ENCODE data around the gene SBSN. TPM values are rescaled to one million over a fixed set of nuclear protein-coding genes. Genes with fewer than 3 reads are reported as not detected.

Gene SBSN
- total RNA-seq, 2 experiments from 2014 or later: not detected

GRCh38 chr19:35518313-35518712 is 9.8 kb downstream of the SBSN start:
- intact Hi-C loops (cut with micrococcal nuclease): no loop called here
- Mint-ChIP-seq H3K36me3 (ENCODE audit: low read depth) (no peaks in the 10 kb centered on the region), H3K4me1 (ENCODE audit: low read depth) (no peaks in the 10 kb centered on the region), H3K27ac (no peak overlapping the region), H3K9me3 (no peaks in the 10 kb centered on the region), H3K4me3 (no peak overlapping the region), H3K27me3 (peaks cover 5% of the 10 kb centered on the region)
- ChIA-PET CTCF (interaction anchor here (2.3 kb wide), 1 partner anchor 8 kb away, joined by 10 read pairs; no protein-coding TSS in a partner anchor), POLR2A (no interaction called here)
- DNase-seq (no peak), ATAC-seq (no peak)
- no peak for TF ChIP-seq CTCF (IDR thresholded peaks at IDR 0.05)

- Mint-ChIP-seq H3K27me3 (peaks cover 9% of the 10 kb centered on the region), H3K4me3 (no peak overlapping the region), H3K36me3 (ENCODE audit: low read depth) (no peaks in the 10 kb centered on the region), H3K4me1 (ENCODE audit: low read depth) (no peaks in the 10 kb centered on the region), H3K27ac (no peak overlapping the region), H3K9me3 (no peaks in the 10 kb centered on the region)
- TF ChIP-seq CTCF (IDR thresholded peaks at IDR 0.05): no peak
- ChIA-PET CTCF (no interaction called here), POLR2A (no interaction called here)
- intact Hi-C loops (cut with micrococcal nuclease): no loop called here
- ATAC-seq: no peak
- no peak for DNase-seq
Observed at GRCh38 chr19:35517342-35517741, 10.8 kb downstream of the SBSN start.

- CTCF ChIA-PET: interaction anchor here (0.7 to 1.4 kb wide), 2 partner anchors 10 to 67 kb away, joined by 3 read pairs; no protein-coding TSS in a partner anchor
- Mint-ChIP-seq H3K27ac (no peak overlapping the region), H3K27me3 (peaks cover 13% of the 10 kb centered on the region), H3K4me1 (ENCODE audit: low read depth) (no peaks in the 10 kb centered on the region), H3K4me3 (no peak overlapping the region), H3K9me3 (no peaks in the 10 kb centered on the region), H3K36me3 (ENCODE audit: low read depth) (no peaks in the 10 kb centered on the region)
- intact Hi-C loops (cut with micrococcal nuclease): no loop called here
- TF ChIP-seq CTCF (IDR thresholded peaks at IDR 0.05): no peak
- POLR2A ChIA-PET: no interaction called here
- no peak for DNase-seq
- ATAC-seq: no peak
Observed at GRCh38 chr19:35516310-35516709, 11.8 kb downstream of the SBSN start.

GRCh38 chr19:35514282-35514809 is 13.8 kb downstream of the SBSN start:
- H3K9me3 Mint-ChIP-seq: no peaks in the 10 kb centered on the region
- H3K27ac Mint-ChIP-seq: no peak overlapping the region
- no peaks in the 10 kb centered on the region for H3K36me3 Mint-ChIP-seq (ENCODE audit: low read depth)
- no peak overlapping the region for H3K4me3 Mint-ChIP-seq
- H3K4me1 Mint-ChIP-seq (ENCODE audit: low read depth): peaks cover 12% of the 10 kb centered on the region
- peaks cover 25% of the 10 kb centered on the region for H3K27me3 Mint-ChIP-seq
- ATAC-seq (no peak), DNase-seq (no peak)
- intact Hi-C loops (cut with micrococcal nuclease): no loop called here
- TF ChIP-seq CTCF (IDR thresholded peaks at IDR 0.05): no peak
- ChIA-PET POLR2A (no interaction called here), CTCF (interaction anchor here (0.7 to 2.4 kb wide), 5 partner anchors 19 to 78 kb away, joined by 3 to 7 read pairs (median 3); no protein-coding TSS in a partner anchor)

GRCh38 chr19:35513628-35514281 is 14.4 kb downstream of the SBSN start, which contains the start of gene DMKN:
Gene DMKN (minus strand): TSS chr19:35513649. CDS start chr19:35513475, 174 bp downstream.
- ChIA-PET CTCF (interaction anchor here (0.7 to 2.4 kb wide), 5 partner anchors 19 to 79 kb away, joined by 3 to 7 read pairs (median 3); no protein-coding TSS in a partner anchor), POLR2A (no interaction called here)
- no peaks in the 10 kb centered on the region for H3K36me3 Mint-ChIP-seq (ENCODE audit: low read depth)
- H3K9me3 Mint-ChIP-seq: no peaks in the 10 kb centered on the region
- DNase-seq (no peak), ATAC-seq (no peak)
- H3K4me1 Mint-ChIP-seq (ENCODE audit: low read depth): peaks cover 14% of the 10 kb centered on the region
- H3K4me3 Mint-ChIP-seq: no peak within 1 kb of the TSS
- intact Hi-C loops (cut with micrococcal nuclease): no loop called here
- no peak for TF ChIP-seq CTCF (IDR thresholded peaks at IDR 0.05)
- H3K27ac Mint-ChIP-seq: no peak within 1 kb of the TSS
- H3K27me3 Mint-ChIP-seq: peaks cover 27% of the 10 kb centered on the region

All from activated CD8-positive, alpha-beta T cell treated with anti-CD3 and anti-CD28 coated beads for 36 hours (primary cell).